Loucy (cell line): ENCODE results near the gene SNCAIP.

Experiments
- EZH2phosphoT487 ChIP-seq: fragments of 200-600 bp; IDR thresholded peaks from 2 replicates; pipeline ENCODE4 v1.6.1; 2018; ENCODE audit warnings: antibody characterized with exemption, mild to moderate bottlenecking, moderate library complexity, borderline replicate concordance
- TF ChIP-seq, protein P1 (sequence below): fragments of 200-600 bp; sonication (generic); conservative IDR thresholded peaks from 2 replicates; pipeline ENCODE4 v1.5.1; 2014; ENCODE audit warnings: mild to moderate bottlenecking, antibody characterized with exemption, low read length

DNA sequence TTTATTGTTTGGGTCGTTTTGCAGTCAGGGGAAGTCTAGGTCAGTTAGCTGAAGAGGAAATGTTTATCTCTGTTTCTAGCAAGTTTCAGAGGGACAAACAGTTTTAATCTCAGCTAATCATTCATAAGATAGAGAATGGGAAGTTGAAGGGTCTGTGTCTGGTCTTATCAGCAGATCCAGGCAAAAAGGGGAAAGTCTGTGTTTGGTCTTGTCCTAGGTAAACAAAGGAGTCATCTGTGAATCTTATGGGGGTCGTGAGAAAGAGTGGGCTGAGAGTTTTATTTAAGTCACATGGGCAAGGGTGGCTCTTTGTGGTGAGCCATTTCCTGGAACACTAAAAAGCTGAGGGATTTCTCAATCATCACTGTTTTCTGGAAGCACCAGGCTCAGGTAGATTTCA lies 5.6 kb upstream of the SNCAIP start:
- TF ChIP-seq EZH2phosphoT487, result no peak
- TF ChIP-seq, protein P1, sequence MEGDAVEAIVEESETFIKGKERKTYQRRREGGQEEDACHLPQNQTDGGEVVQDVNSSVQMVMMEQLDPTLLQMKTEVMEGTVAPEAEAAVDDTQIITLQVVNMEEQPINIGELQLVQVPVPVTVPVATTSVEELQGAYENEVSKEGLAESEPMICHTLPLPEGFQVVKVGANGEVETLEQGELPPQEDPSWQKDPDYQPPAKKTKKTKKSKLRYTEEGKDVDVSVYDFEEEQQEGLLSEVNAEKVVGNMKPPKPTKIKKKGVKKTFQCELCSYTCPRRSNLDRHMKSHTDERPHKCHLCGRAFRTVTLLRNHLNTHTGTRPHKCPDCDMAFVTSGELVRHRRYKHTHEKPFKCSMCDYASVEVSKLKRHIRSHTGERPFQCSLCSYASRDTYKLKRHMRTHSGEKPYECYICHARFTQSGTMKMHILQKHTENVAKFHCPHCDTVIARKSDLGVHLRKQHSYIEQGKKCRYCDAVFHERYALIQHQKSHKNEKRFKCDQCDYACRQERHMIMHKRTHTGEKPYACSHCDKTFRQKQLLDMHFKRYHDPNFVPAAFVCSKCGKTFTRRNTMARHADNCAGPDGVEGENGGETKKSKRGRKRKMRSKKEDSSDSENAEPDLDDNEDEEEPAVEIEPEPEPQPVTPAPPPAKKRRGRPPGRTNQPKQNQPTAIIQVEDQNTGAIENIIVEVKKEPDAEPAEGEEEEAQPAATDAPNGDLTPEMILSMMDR, result no peak
